ENCODE data around the gene NOC2L. TPM values are rescaled to one million over a fixed set of nuclear protein-coding genes. Genes with fewer than 3 reads are reported as not detected.

NOC2L gene
- total RNA-seq, 1 experiment from 2014 or later = 130 TPM

DNA sequence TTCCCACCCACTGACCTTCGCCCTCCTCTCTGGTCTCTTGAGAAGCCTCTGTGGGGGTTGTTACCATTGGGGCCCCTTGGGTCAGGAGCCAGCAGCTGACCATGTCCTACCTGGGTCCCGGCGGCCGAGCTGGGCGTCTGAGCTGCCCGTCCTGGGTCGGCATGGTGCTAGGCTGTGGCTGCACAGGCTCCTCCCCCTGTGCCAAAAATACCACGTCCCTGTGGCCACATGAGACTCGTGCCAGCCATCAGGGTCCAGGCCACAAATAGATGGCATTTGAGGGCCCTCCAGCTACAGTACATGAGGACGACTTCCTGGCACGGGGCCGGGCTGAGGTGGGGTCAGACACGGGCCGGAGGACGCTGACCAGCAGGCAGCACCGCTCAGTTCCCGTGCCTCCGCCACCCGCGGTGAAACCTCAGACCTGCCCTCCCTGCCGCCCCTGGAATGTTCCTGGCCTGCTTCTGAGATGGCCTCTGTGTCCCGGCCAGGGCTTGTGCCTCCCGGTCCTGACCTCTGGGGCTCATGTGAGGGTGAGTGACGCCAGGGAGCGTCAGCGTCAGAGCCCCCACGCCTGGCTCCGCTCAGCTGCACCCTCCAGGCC is 23.0 kb upstream of the NOC2L start, which contains the start of gene PERM1:
Gene PERM1, minus strand, starts transcription at position 139 of the 604 bp plus-strand sequence. CDS start 1,064 bp downstream, outside the sequence.
- Histone ChIP-seq H3K18ac (ENCODE audit: insufficient read length, low read depth, low read length) (no peak within 1 kb of the TSS), H3K79me1 (ENCODE audit: insufficient read depth, low read depth, low read length, poor library complexity, severe bottlenecking) (no peaks in the 10 kb centered on the region), H3K4ac (ENCODE audit: low read depth, low read length) (no peak within 1 kb of the TSS), H3K4me1 (ENCODE audit: insufficient read depth, low read length) (no peaks in the 10 kb centered on the region), H3K23me2 (ENCODE audit: insufficient read length, low read depth, low read length, poor library complexity, severe bottlenecking) (no peaks in the 10 kb centered on the region), H3K9me3 (ENCODE audit: control insufficient read depth, low read depth, low read length) (no peaks in the 10 kb centered on the region), H4K20me1 (ENCODE audit: control insufficient read depth, insufficient read depth, insufficient read length) (no peaks in the 10 kb centered on the region), H3K4me2 (ENCODE audit: insufficient read depth, insufficient read length, low read length) (no peak within 1 kb of the TSS), H4K8ac (replicated peaks; ENCODE audit: insufficient read length, low read depth, low read length) (no peak within 1 kb of the TSS), H4K5ac (ENCODE audit: insufficient read length, low read depth, low read length) (no peak within 1 kb of the TSS), H2AFZ (ENCODE audit: low read length) (no peak within 1 kb of the TSS), H3T11ph (ENCODE audit: low read length) (no peak within 1 kb of the TSS), H2BK20ac (ENCODE audit: low read depth, low read length, poor library complexity, severe bottlenecking) (no peak within 1 kb of the TSS), H3K27ac (ENCODE audit: insufficient read length, low read depth, low read length) (no peak within 1 kb of the TSS), H3K14ac (ENCODE audit: insufficient read depth, low read length) (no peak within 1 kb of the TSS), H4K91ac (ENCODE audit: insufficient read length, low read depth, low read length) (no peak within 1 kb of the TSS), H2BK12ac (ENCODE audit: insufficient read length, low read depth, low read length) (no peak within 1 kb of the TSS), H3K23ac (ENCODE audit: insufficient read length, low read depth, low read length) (no peak within 1 kb of the TSS), H2AK5ac (ENCODE audit: insufficient read length, low read length) (no peak within 1 kb of the TSS), H3K79me2 (ENCODE audit: insufficient read depth, low read length) (no peaks in the 10 kb centered on the region), H3K9ac (ENCODE audit: extremely low read depth, insufficient read length, low read length) (no peak within 1 kb of the TSS), H2BK120ac (ENCODE audit: low read depth, low read length, poor library complexity, severe bottlenecking) (no peak within 1 kb of the TSS), H2BK15ac (ENCODE audit: low read depth, low read length) (no peak within 1 kb of the TSS), H2BK5ac (ENCODE audit: insufficient read length, low read length) (no peak within 1 kb of the TSS), H3K27me3 (ENCODE audit: insufficient read depth, low read length) (peaks cover 2% of the 10 kb centered on the region; the same call in 1 of the 2 replicates), H3K56ac (ENCODE audit: insufficient read length, low read depth, low read length) (no peak within 1 kb of the TSS)
- whole genome bisulfite sequencing (ENCODE audit: extremely low coverage, insufficient read length, low lambda C conversion rate) = no CpG with 5 or more reads among the region's 28 CpGs
- DNase-seq = no peak
- Mint-ChIP-seq H3K4me3 (no peak within 1 kb of the TSS), H3K27me3 (ENCODE audit: low read depth) (peaks cover 75% of the 10 kb centered on the region), H3K4me1 (0 out of 4 replicates have a peak, but pooled peaks cover 0 to 4% of the 10 kb centered on the region in 2 experiments), H3K36me3 (ENCODE audit: insufficient read depth in 1 of 3, low read depth in 3 of 3) (peaks cover 0 to 6% (median 4%) of the 10 kb centered on the region in 3 experiments; a peak in 4 of 7 replicates), H3K27ac (peak within 1 kb of the TSS in 1 of 3 experiments; percentile 95; a peak in 1 of 7 replicates), H3K9me3 (peaks cover 4 to 6% of the 10 kb centered on the region in 2 experiments)
- TF ChIP-seq, protein P1, sequence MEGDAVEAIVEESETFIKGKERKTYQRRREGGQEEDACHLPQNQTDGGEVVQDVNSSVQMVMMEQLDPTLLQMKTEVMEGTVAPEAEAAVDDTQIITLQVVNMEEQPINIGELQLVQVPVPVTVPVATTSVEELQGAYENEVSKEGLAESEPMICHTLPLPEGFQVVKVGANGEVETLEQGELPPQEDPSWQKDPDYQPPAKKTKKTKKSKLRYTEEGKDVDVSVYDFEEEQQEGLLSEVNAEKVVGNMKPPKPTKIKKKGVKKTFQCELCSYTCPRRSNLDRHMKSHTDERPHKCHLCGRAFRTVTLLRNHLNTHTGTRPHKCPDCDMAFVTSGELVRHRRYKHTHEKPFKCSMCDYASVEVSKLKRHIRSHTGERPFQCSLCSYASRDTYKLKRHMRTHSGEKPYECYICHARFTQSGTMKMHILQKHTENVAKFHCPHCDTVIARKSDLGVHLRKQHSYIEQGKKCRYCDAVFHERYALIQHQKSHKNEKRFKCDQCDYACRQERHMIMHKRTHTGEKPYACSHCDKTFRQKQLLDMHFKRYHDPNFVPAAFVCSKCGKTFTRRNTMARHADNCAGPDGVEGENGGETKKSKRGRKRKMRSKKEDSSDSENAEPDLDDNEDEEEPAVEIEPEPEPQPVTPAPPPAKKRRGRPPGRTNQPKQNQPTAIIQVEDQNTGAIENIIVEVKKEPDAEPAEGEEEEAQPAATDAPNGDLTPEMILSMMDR (conservative IDR thresholded peaks at IDR 0.05) = no peak

Data from H9 (cell line).